ENCODE data around the gene FDPS.

Gene FDPS

DNA sequence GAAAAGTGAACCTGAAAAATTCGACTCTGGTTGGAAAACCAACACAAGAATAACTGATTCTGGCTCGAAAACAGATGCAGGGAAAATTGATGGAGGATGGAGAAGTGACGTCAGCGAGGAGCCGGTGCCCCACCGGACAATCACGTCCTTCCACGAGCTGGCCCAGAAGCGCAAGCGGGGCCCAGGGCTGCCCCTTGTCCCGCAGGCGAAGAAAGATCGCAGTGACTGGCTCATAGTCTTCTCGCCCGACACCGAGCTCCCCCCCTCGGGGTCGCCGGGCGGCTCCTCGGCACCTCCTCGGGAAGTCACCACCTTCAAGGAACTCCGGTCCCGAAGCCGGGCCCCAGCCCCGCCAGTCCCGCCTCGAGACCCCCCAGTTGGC lies 13.9 kb downstream of the FDPS start:
- in situ Hi-C loops (cut with MboI; ENCODE audit: low pct_unique_long_range_greater_than_20kb, low sequenced_read_pairs, unreplicated experiment), result no loop called here
- TF ChIP-seq, protein P1, sequence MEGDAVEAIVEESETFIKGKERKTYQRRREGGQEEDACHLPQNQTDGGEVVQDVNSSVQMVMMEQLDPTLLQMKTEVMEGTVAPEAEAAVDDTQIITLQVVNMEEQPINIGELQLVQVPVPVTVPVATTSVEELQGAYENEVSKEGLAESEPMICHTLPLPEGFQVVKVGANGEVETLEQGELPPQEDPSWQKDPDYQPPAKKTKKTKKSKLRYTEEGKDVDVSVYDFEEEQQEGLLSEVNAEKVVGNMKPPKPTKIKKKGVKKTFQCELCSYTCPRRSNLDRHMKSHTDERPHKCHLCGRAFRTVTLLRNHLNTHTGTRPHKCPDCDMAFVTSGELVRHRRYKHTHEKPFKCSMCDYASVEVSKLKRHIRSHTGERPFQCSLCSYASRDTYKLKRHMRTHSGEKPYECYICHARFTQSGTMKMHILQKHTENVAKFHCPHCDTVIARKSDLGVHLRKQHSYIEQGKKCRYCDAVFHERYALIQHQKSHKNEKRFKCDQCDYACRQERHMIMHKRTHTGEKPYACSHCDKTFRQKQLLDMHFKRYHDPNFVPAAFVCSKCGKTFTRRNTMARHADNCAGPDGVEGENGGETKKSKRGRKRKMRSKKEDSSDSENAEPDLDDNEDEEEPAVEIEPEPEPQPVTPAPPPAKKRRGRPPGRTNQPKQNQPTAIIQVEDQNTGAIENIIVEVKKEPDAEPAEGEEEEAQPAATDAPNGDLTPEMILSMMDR (IDR thresholded peaks at IDR 0.05; ENCODE audit: extremely low read depth, insufficient read depth, missing control alignments), result no peak
- DNase-seq (ENCODE audit: low spot score), result peak; percentile 69

DNA sequence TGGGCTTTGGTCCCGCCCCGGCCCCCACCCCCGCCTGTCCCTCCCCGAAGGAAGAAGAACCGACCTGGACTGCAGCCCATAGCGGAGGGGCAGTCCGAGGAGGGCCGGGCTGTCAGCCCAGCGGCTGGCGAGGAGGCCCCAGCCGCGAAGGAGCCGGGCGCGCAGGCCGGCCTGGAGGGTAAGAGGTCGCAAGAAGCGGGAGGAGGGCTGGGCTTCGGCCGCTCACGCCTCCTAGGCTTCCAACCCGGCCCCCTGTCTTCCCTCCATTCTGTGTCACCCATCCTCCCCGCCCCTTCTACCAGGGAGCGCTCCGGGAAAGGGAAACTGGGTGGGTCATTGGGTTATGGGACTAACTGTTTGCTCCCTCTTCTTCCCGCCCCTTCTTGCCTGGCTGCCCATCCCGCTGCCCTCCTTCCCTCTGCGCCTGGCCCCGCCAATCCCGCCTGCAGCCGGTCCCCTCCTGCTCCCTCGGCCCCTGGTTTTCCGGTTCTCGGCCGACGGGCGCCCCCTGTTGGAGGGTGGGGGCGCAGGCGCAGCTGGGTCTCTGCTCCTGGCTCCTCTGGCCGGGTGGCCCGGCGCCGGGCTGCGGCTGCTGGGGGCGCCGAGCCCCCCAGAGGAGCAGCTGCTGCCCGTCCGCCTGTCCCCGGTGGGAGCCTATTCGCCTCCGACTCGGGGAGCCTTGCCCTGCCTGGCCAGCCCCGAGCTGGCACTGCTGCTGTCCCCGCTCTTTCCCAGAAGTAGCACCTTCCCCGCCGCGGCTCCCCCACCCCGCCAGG lies 14.5 kb downstream of the FDPS start:
- peak; percentile 92 for DNase-seq (ENCODE audit: low spot score)
- TF ChIP-seq, protein P1 (IDR thresholded peaks at IDR 0.05; ENCODE audit: extremely low read depth, insufficient read depth, missing control alignments), result peak; percentile 97
- in situ Hi-C loops (cut with MboI; ENCODE audit: low pct_unique_long_range_greater_than_20kb, low sequenced_read_pairs, unreplicated experiment), result no loop called here

DNA sequence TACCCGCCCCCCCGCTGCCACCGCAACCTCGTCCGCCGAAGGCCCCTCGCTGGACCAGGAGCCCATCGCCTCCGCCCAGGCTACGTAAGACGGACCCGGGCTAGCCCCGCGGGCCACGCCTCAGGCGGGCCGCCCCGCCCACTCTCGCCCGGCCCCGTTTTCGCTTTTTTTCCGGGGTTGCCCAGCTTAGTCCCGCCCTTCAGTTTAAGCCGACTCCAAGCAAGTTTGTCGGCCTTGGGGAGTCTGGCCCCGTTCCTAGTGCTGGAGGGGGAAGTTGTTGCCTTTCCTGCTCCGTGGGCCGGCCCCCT lies 15.0 kb downstream of the FDPS start:
- in situ Hi-C loops (cut with MboI; ENCODE audit: low pct_unique_long_range_greater_than_20kb, low sequenced_read_pairs, unreplicated experiment), result no loop called here
- TF ChIP-seq, protein P1 (IDR thresholded peaks at IDR 0.05; ENCODE audit: extremely low read depth, insufficient read depth, missing control alignments), result no peak
- peak; percentile 93 for DNase-seq (ENCODE audit: low spot score)

DNA sequence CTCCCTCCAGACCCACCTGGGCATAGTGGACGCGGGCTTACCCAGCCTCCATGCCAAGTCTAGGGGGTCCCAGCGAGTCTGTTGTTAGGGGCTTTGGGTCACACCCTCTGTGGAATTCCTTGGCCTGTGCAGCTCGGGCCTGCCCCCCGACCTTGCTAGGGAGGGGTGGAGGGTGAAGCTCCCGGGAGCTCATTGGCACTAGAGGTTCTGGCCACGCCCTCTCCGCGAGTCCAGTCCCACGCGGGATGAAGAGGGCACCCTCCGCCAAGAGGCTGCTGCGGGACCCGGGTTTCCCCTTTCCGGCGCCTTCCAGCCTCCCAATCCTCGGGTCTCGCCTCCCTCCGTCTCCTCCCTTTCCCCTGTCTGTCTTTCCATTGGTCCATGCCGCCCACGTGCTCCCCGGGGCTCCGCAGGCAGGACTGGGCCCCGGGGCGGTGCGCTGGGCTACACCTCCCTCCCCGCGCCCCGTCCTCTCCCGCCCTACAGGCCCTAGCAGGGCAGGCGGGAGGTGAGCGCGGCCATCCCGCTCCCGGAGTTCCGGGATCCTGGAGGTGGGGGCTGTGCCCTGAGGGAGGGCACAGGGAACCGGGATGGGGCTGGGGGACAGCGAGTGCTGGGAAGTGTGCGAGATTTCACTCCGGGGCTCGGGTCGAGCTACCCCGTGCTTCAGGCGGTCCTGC lies 15.5 kb downstream of the FDPS start:
- in situ Hi-C loops (cut with MboI; ENCODE audit: low pct_unique_long_range_greater_than_20kb, low sequenced_read_pairs, unreplicated experiment), result no loop called here
- TF ChIP-seq, protein P1 (IDR thresholded peaks at IDR 0.05; ENCODE audit: extremely low read depth, insufficient read depth, missing control alignments), result no peak
- DNase-seq (ENCODE audit: low spot score), result peak; percentile 97

DNA sequence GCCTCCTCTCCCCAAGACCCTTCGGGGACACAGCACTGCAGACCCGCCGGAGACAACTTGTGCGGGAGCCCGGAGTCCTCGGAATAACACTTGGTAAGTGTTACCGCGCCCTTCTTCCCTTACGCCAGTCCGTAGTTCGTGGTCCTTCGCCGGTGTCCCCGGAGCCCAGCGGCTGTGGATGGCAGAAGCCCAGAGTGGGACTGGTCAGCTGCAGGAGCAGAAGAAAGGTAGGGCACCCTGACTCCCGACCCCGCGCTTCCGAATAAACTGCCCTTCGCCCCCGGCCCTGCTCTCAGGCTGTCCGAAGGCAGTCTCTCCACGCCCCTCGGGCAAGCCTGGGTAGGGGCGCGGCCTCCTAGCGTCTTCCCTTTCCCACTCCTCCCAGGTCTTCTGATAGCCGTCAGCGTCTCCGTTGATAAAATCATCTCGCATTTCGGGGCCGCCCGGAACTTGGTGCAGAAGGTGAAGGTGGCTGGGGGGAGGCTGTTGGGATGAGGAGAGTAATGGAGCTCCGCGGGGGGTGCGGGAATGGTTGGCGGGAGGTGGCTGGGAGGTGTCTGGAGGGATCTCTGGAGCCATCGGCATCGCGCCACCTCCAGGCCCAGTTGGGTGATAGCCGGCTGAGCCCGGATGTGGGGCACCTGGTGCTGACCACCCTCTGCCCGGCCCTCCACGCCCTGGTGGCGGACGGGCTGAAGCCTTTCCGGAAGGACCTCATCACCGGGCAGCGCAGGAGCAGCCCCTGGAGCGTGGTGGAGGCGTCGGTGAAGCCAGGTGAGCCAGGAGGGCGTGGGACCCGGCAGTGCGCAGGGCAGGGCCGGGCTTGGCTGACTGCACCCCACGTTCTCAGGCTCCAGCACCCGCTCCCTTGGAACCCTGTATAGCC lies 16.3 kb downstream of the FDPS start:
- in situ Hi-C loops (cut with MboI; ENCODE audit: low pct_unique_long_range_greater_than_20kb, low sequenced_read_pairs, unreplicated experiment), result no loop called here
- DNase-seq (ENCODE audit: low spot score), result peak; percentile 64
- TF ChIP-seq, protein P1 (IDR thresholded peaks at IDR 0.05; ENCODE audit: extremely low read depth, insufficient read depth, missing control alignments), result peak; percentile 52

DNA sequence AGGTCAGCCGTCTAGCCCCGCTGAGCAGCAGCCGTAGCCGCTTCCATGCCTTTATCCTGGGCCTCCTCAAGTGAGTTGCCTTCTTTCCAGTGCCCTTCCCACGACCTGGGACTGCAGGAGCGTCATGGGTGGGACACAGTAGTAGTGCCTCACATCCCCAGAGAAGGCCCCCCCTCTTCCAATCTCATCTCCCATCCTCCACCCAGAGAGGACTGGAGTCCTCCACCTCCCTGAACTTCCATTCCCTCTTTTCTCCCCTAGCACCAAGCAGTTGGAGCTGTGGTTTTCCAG lies 16.9 kb downstream of the FDPS start:
- no peak for DNase-seq (ENCODE audit: low spot score)
- TF ChIP-seq, protein P1 (IDR thresholded peaks at IDR 0.05; ENCODE audit: extremely low read depth, insufficient read depth, missing control alignments), result no peak

More for the DNA sequence above, 16.9 kb downstream of the FDPS start:
- in situ Hi-C loops (cut with MboI; ENCODE audit: low pct_unique_long_range_greater_than_20kb, low sequenced_read_pairs, unreplicated experiment), result no loop called here

Data from GM13977 (cell line).